Activated CD8-positive, alpha-beta memory T cell treated with anti-CD3 and anti-CD28 coated beads for 4 hours (primary cell): ENCODE data around the gene HAVCR2.

Experiments used
- DNase-seq, 2 donors: peaks; one replicate each; pipeline ENCODE4 v3.0.0-alpha.2; 2020; ENCODE audit warnings: low read depth in 2 of 2

HAVCR2 gene

GRCh38 chr5:157108976-157109375, at the start of gene HAVCR2:
HAVCR2 (minus strand) TSS chr5:157109044; CDS start chr5:157108983, 61 bp downstream.
- DNase-seq, result peak; percentile 28 to 35

GRCh38 chr5:157157293-157157891, 48.5 kb upstream of the HAVCR2 start:
- DNase-seq, result no peak

DNA sequence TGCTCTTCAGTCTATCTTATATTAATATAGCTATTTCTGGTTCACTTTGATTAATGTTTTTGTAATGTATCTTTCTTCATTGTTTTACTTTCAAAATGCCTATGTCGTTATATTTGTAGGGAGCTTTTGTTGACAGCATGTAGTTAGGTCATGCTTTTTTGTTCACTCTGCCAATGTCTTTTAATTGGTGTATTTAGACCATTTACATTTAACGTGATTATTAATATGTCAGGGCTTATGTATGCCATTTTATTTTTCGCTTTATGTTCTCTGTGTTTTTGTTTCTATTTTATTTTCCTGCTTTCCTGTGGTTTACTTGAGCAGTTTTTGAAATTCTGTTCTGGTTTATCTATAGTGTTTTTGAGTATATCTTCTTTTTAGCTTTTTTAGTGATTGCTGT, 46.5 kb upstream of the HAVCR2 start:
- no peak for DNase-seq

DNA sequence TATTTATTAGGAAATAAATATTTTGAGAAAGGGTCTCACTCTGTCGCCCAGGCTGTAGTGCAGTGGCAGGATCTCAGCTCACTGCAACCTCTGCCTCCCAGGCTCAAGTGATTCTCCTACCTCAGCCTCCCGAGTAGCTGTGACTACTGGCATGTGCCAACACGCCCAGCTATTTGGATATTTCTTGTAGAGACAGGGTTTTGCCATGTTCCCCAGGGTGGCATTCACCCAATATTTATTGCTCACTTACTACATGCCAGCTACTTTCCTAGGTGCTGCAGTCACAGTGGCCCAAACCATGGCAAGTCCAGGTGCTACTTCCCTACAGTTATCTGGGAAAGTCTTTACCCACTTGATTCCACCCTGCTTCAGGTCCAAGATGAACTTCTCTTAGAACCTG, 42.2 kb upstream of the HAVCR2 start:
- no peak for DNase-seq

DNA sequence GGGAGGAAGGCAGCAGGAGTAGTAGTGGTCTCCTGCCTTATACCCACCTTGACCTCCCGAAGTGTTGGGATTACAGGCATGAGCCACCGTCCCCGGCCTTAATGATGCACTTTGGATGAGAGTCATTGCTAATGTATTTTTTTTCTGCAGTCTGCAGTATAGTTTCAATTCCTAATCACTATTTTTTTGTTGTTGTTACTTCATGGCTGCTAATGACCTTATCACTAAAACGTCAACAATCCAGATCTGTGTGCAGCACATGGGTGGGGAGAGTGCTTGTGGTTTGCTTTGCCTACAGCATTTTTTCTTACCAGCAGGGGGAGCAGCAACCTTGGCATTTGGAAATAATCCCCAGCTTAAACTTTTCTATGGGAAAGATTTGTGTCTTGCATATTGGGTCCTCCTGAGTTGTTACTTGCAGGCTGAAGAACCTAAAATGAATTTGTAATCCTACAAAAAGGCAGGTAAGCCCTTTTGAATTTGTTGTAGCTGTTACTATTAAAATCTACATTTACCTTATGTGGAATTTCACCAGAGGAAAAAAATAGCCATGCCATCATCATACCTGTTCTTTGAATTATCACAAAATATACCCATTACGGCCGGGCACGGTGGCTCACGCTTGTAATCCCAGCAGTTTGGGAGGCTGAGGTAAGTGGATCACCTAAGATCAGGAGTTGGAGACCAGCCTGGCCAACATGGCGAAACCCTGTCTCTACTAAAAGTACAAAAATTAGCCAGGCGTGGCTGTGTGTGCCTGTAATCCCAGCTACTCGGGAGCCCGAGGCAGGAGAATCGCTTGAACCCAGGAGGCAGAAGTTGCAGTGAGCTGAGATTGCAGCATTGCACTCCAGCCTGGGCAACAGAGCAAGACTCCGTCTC, 40.1 kb upstream of the HAVCR2 start:
- peak; percentile 69 to 75 for DNase-seq

DNA sequence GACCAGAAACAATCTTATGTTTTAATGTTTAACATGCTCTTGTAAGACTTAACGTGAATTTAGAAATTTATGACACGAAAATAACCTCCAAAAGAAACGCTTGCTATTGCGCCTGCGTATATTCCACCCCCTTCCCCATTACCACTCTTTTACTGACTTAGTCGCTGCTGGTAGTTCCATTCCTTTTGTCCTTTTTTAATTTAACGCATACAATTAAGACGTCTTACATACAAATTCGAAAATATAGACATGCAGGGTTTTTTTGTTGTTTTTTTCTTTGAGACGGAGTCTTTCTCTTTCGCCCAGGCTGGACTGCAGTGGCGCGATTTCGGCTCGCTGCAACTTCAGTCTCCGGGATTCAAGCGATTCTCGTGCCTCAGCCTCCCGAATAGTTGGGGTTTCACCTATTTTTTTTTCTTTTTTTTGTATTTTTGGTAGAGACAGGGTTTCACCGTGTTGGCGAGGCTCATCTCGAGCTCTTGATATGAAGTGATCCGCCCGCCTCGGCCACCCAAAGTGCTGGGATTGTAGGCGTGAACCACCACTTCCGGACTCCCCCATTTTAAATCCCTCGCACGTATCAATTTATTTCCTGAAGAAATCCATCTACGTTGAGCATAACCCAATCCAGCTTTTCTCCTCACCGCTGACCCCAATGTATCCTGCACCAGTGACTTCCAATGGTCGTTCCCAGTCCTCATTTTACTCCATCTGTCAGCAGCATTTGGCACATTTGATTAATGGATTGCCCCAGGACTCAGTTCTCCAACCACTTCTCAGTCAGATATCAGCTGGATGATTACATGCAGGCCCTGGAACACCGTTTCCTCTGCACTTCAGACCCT, 34.5 kb upstream of the HAVCR2 start:
- peak in 1 of 2 donors; percentile 17 for DNase-seq

- DNase-seq, result peak; percentile 81 to 90
These were observed 33.7 kb upstream of the HAVCR2 start, which contains the start of gene MED7 for GRCh38 chr5:157142317-157143126. MED7 (minus strand) TSS chr5:157142865; CDS start chr5:157139431, 3,434 bp downstream.

DNA sequence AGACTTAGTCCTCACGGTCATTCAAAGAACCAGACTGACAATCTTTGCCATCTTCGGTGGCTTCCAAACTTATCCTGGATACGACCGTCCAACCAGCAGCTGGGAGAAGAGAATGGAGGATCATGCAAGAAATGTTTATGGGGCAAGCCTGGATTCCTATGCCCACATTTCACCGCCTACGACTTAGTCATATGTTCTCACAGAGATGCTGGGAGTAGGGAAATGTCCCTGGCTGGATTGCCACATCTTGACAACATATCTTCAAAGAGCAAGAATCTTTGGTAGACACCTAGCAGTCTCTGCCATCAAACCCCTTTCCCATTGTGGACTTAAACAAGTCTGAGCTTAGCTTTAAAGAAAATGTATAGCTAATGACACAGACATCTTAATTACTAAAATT, 28.8 kb upstream of the HAVCR2 start:
- no peak for DNase-seq

DNA sequence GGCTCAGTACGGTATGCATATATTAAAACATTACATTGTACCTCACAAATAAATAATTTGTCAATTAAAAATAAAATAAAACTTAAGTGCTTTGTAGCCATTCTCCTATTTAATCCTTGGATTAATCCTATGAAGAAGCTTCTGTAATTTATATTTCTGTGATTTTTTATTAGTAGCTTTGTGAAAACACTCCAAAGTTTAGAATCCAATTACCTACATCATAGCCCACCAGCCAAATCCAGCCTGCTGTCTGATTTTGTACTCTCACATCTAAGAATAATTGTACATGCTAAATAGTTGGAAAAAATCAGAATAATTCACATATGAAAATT, 23.4 kb upstream of the HAVCR2 start:
- no peak for DNase-seq

GRCh38 chr5:157130925-157131324, 22.1 kb upstream of the HAVCR2 start:
- DNase-seq, result no peak

- DNase-seq, result no peak
These were observed 12.9 kb upstream of the HAVCR2 start for GRCh38 chr5:157121709-157122108.

DNA sequence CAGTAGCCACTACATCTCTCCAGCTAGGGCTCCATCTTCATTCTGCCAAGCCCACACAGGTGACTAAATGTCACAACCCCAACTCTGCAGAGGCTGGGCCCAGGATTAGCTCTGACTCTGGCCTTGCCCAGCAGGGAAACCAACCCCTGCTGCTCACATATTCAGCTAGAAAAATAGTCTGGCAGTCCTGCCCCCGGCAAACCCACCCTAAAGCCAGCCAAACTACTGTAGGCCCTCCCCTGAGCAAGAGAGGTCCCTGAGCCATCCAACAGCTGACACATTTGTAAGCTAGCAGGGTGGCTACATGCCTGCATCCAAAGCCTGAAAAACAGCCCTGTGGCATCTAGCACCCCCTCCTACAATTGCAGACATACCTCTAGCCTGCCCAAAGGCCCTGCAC, 11.3 kb upstream of the HAVCR2 start:
- DNase-seq, result no peak

- DNase-seq, result no peak
These were observed 7.7 kb upstream of the HAVCR2 start for GRCh38 chr5:157116483-157116954.

GRCh38 chr5:157115502-157115901, 6.7 kb upstream of the HAVCR2 start:
- no peak for DNase-seq

DNA sequence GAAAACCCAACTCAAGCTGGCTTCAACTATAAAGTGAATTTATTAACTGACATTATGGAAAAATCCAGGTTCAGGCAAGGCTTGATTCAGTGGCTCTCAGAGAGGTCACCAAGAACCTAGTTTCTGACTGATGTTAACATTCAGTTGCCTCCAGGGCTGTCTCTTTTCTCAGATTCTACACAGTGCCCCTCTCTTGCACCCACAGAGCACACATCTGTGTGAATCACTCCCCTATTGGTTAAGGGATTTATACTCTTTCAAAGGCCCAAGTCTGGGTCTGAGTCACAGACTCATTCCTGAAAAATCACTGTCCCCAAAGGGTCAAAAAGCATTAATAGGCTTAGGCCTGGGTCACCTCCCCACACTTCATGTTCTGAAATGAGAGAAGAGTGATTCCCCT, 6.2 kb upstream of the HAVCR2 start:
- no peak for DNase-seq

- no peak for DNase-seq
These were observed 4.2 kb upstream of the HAVCR2 start for GRCh38 chr5:157113002-157113401.

- no peak for DNase-seq
These were observed 900 bp upstream of the HAVCR2 start for GRCh38 chr5:157109744-157110143.

- DNase-seq, result no peak
These were observed 1.3 kb downstream of the HAVCR2 start for GRCh38 chr5:157107508-157107907.

GRCh38 chr5:157106630-157107461, 2.0 kb downstream of the HAVCR2 start:
- no peak for DNase-seq

DNA sequence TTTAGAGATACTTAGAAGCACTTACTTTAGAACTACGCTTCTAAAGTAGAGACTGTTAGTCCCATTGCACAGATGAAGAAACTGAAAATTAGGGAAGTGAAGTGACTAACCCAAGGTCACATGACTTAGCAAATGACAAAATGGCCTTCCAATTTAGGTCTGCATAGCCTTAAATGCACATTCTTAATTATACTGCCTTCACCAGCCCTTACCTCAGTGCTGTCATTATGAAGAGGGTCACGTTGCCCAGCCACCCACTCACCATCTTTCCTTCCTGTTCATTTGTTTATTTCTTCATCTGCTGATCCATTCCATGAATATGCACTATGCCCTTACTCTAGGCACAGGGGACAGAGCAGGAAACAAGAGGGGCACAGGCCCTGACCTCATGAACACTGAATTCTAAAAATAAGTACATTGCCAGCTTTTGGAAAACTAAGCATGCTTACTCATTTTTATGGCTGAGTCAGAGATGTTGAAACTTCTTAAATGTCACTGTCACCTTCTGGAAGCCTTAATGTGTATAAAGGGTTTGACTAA, 8.6 kb downstream of the HAVCR2 start:
- DNase-seq, result no peak
